ENCODE data around the gene TM2D1. TPM values are rescaled to one million over a fixed set of nuclear protein-coding genes. Genes with fewer than 3 reads are reported as not detected.

The TM2D1 gene
- total and polyA plus RNA-seq, 10 of the 15 experiments (the other 5 are each of a cell fraction or from before 2014, with no cell fraction given): 21.0 to 46.6 (median 36.7) TPM

- no peak for ATAC-seq
- ChIA-PET POLR2A (no interaction called here), SMC1A (ENCODE audit: uncharacterized antibody, unreplicated experiment) (no interaction called here), CTCF (interaction anchor here (0.6 to 0.8 kb wide), 2 partner anchors 9 to 177 kb away, joined by 4 to 5 read pairs; no protein-coding TSS in a partner anchor), RAD21 (ENCODE audit: unreplicated experiment) (no interaction called here)
- in situ Hi-C loops (cut with MboI): no loop called here
- H2AFZ ChIP-seq (ENCODE audit: control insufficient read depth, low read depth, low read length): no peak overlapping the region
- H4K20me1 ChIP-seq (ENCODE audit: control insufficient read depth, insufficient read depth): no peaks in the 10 kb centered on the region
- no TSS peak for BruUV-seq (replicated peaks)
- TF ChIP-seq CBX3 (IDR thresholded peaks at IDR 0.05; ENCODE audit: borderline replicate concordance, low read depth): no peak
- TF ChIP-seq YY1 (IDR thresholded peaks at IDR 0.05; ENCODE audit: low read depth, low read length): no peak
- TF ChIP-seq ESRRA (IDR thresholded peaks at IDR 0.05; ENCODE audit: low read length): no peak
- no peak for TF ChIP-seq SPI1 (IDR thresholded peaks at IDR 0.05; ENCODE audit: borderline replicate concordance, insufficient read depth, low read depth, low read length)
- no peak for TF ChIP-seq STAT3 (IDR thresholded peaks at IDR 0.05; ENCODE audit: low read depth, low read length)
- no peak for TF ChIP-seq ZSCAN29 (IDR thresholded peaks at IDR 0.05)
- no peak for TF ChIP-seq IRF5 (IDR thresholded peaks at IDR 0.05; ENCODE audit: borderline replicate concordance)
- TF ChIP-seq PBX3 (IDR thresholded peaks at IDR 0.05; ENCODE audit: insufficient replicate concordance, low read depth, low read length): no peak
- TF ChIP-seq NR2C2 (IDR thresholded peaks at IDR 0.05; ENCODE audit: borderline replicate concordance, control insufficient read depth, insufficient read length, low read depth): no peak
- TF ChIP-seq ZBTB33 (IDR thresholded peaks at IDR 0.05): no peak
- TF ChIP-seq NR2F1 (conservative IDR thresholded peaks at IDR 0.05): no peak
- no peak for TF ChIP-seq NFIC (IDR thresholded peaks at IDR 0.05; ENCODE audit: low read depth, low read length)
- TF ChIP-seq EP300 (IDR thresholded peaks at IDR 0.05; ENCODE audit: borderline replicate concordance in 1 of 2, control insufficient read depth in 1 of 2, low read depth in 2 of 2, low read length in 2 of 2): no peak
- no peaks in the 10 kb centered on the region for H3K79me2 ChIP-seq (ENCODE audit: control insufficient read depth, insufficient read depth, low read length)
- H3K4me1 ChIP-seq (ENCODE audit: control insufficient read depth, insufficient read depth, low read length): no peaks in the 10 kb centered on the region
- intact Hi-C loops (cut with micrococcal nuclease; ENCODE audit: unreplicated experiment): no loop called here
- H3K4me3 ChIP-seq: no peak overlapping the region
- no peaks in the 10 kb centered on the region for H3K27me3 ChIP-seq (replicated peaks in 1 of 2; ENCODE audit: control insufficient read depth in 2 of 2, insufficient read depth in 2 of 2, low read length in 1 of 2)
- no peak for FAIRE-seq
- H3K27ac ChIP-seq (ENCODE audit: control insufficient read depth, insufficient read depth): no peak overlapping the region
- no peak overlapping the region for H3K9ac ChIP-seq (ENCODE audit: control insufficient read depth, insufficient read depth, low read length)
- no peak overlapping the region for H3K4me2 ChIP-seq (ENCODE audit: control insufficient read depth, insufficient read depth)
- no peak for DNase-seq (ENCODE audit: low read depth, low spot score)
- H3K9me3 ChIP-seq (replicated peaks; ENCODE audit: control insufficient read depth, insufficient read depth, low read length): no peaks in the 10 kb centered on the region
- H3K36me3 ChIP-seq (ENCODE audit: control insufficient read depth in 2 of 2, insufficient read depth in 2 of 2, low read length in 1 of 2): peaks cover 0 to 2% of the 10 kb centered on the region in 2 experiments; a peak in 1 of 4 replicates
- WGBS (ENCODE audit: insufficient coverage, insufficient replicate concordance, low lambda C conversion rate, missing lambda C conversion rate): 95% methylated on average over 3 of the region's 3 CpGs
These were observed 42.0 kb downstream of the TM2D1 start for GRCh38 chr1:61682891-61683290.

Measured in GM12878 (cell line).